ENCODE data around the gene WDR45. TPM values are rescaled to one million over a fixed set of nuclear protein-coding genes. Genes with fewer than 3 reads are reported as not detected.
A peak's percentile ranks its signal among the peaks of the same experiment; 100 is the strongest.

Gene WDR45
- total RNA-seq, 1 experiment from 2014 or later, result 42.7 TPM

- intact Hi-C loops (cut with micrococcal nuclease; ENCODE audit: unreplicated experiment), result no loop called here
- BruUV-seq (replicated peaks), result no TSS peak
- Mint-ChIP-seq H3K9me3 (ENCODE audit: low read depth, unreplicated experiment) (no peaks in the 10 kb centered on the region), H3K4me1 (ENCODE audit: low read depth, unreplicated experiment) (peaks cover 7% of the 10 kb centered on the region), H3K27me3 (ENCODE audit: unreplicated experiment) (no peaks in the 10 kb centered on the region), H3K27ac (ENCODE audit: unreplicated experiment) (no peak overlapping the region), H3K36me3 (ENCODE audit: insufficient read depth, unreplicated experiment) (peaks cover 25% of the 10 kb centered on the region), H3K4me3 (ENCODE audit: low read depth, unreplicated experiment) (no peak overlapping the region)
- no peak for TF ChIP-seq CTCF (IDR thresholded peaks at IDR 0.05; ENCODE audit: unreplicated experiment)
- CTCF ChIA-PET, result no interaction called here
- no peak for DNase-seq
These were observed 26.6 kb upstream of the WDR45 start for GRCh38 chrX:49106296-49106695.

- intact Hi-C loops (cut with micrococcal nuclease; ENCODE audit: unreplicated experiment), result no loop called here
- no peak overlapping the region for H3K4me3 Mint-ChIP-seq (ENCODE audit: low read depth, unreplicated experiment)
- DNase-seq, result no peak
- H3K27me3 Mint-ChIP-seq (ENCODE audit: unreplicated experiment), result no peaks in the 10 kb centered on the region
- peaks cover 40% of the 10 kb centered on the region for H3K36me3 Mint-ChIP-seq (ENCODE audit: insufficient read depth, unreplicated experiment)
- no peaks in the 10 kb centered on the region for H3K9me3 Mint-ChIP-seq (ENCODE audit: low read depth, unreplicated experiment)
- CTCF ChIA-PET, result no interaction called here
- TF ChIP-seq CTCF (IDR thresholded peaks at IDR 0.05; ENCODE audit: unreplicated experiment), result no peak
- peaks cover 8% of the 10 kb centered on the region for H3K4me1 Mint-ChIP-seq (ENCODE audit: low read depth, unreplicated experiment)
- no peak overlapping the region for H3K27ac Mint-ChIP-seq (ENCODE audit: unreplicated experiment)
- BruUV-seq (replicated peaks), result no TSS peak
These were observed 23.9 kb upstream of the WDR45 start for GRCh38 chrX:49103637-49104036.

GRCh38 chrX:49102190-49102589, 22.5 kb upstream of the WDR45 start:
- intact Hi-C loops (cut with micrococcal nuclease; ENCODE audit: unreplicated experiment), result no loop called here
- BruUV-seq (replicated peaks), result no TSS peak
- CTCF ChIA-PET, result no interaction called here

GRCh38 chrX:49101629-49101984, 21.9 kb upstream of the WDR45 start:
- peaks cover 32% of the 10 kb centered on the region for H3K36me3 Mint-ChIP-seq (ENCODE audit: insufficient read depth, unreplicated experiment)
- no TSS peak for BruUV-seq (replicated peaks)
- no peaks in the 10 kb centered on the region for H3K9me3 Mint-ChIP-seq (ENCODE audit: low read depth, unreplicated experiment)
- peak overlapping the region; percentile 75 for H3K27ac Mint-ChIP-seq (ENCODE audit: unreplicated experiment)
- TF ChIP-seq CTCF (IDR thresholded peaks at IDR 0.05; ENCODE audit: unreplicated experiment), result no peak
- no peaks in the 10 kb centered on the region for H3K27me3 Mint-ChIP-seq (ENCODE audit: unreplicated experiment)
- intact Hi-C loops (cut with micrococcal nuclease; ENCODE audit: unreplicated experiment), result no loop called here
- CTCF ChIA-PET, result interaction anchor here (1.0 kb wide), 1 partner anchor 54 kb away, joined by 4 read pairs; no protein-coding TSS in a partner anchor
- peak overlapping the region; percentile 87 for H3K4me3 Mint-ChIP-seq (ENCODE audit: low read depth, unreplicated experiment)
- peaks cover 8% of the 10 kb centered on the region for H3K4me1 Mint-ChIP-seq (ENCODE audit: low read depth, unreplicated experiment)
- no peak for DNase-seq

More at GRCh38 chrX:49102190-49102589, 22.5 kb upstream of the WDR45 start:
- no peak for DNase-seq
- TF ChIP-seq CTCF (IDR thresholded peaks at IDR 0.05; ENCODE audit: unreplicated experiment), result no peak
- H3K9me3 Mint-ChIP-seq (ENCODE audit: low read depth, unreplicated experiment), result no peaks in the 10 kb centered on the region
- H3K4me3 Mint-ChIP-seq (ENCODE audit: low read depth, unreplicated experiment), result peak overlapping the region; percentile 87
- H3K27me3 Mint-ChIP-seq (ENCODE audit: unreplicated experiment), result no peaks in the 10 kb centered on the region
- H3K36me3 Mint-ChIP-seq (ENCODE audit: insufficient read depth, unreplicated experiment), result peaks cover 36% of the 10 kb centered on the region
- peaks cover 8% of the 10 kb centered on the region for H3K4me1 Mint-ChIP-seq (ENCODE audit: low read depth, unreplicated experiment)
- H3K27ac Mint-ChIP-seq (ENCODE audit: unreplicated experiment), result no peak overlapping the region

Measured in Calu3 (cell line).